ENCODE results near the gene RREB1. TPM values are rescaled to one million over a fixed set of nuclear protein-coding genes. Genes with fewer than 3 reads are reported as not detected.

Gene RREB1
- total RNA-seq, 1 experiment from 2014 or later: 35.8 TPM

DNA sequence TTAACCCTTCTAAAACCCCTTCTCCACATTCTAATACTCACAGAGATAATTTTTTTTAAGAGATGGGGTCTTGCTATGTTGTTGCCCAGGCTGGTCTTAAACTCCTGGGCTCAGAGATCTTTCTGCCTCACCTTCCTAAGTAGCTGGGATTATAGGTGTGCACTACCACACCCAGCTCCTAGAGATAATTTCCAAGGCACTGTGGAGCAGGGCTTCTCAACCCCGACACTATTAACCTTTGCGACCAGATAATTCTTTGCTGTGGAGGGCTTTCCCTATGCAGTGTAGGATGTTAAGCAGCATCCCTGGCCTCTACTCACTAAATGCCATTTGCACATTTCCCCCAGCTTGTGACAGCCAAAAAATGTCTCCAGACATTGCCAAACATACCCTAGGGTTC is 8.8 kb upstream of the RREB1 start:
- no peaks in the 10 kb centered on the region for H3K9me3 Mint-ChIP-seq
- no peaks in the 10 kb centered on the region for H3K36me3 Mint-ChIP-seq (ENCODE audit: insufficient read depth in 1 of 3, low read depth in 3 of 3)
- no peaks in the 10 kb centered on the region for H3K79me1 ChIP-seq (ENCODE audit: insufficient read depth, low read depth, low read length, poor library complexity, severe bottlenecking)
- H3K9ac ChIP-seq (ENCODE audit: extremely low read depth, insufficient read length, low read length): no peak overlapping the region
- H3K27ac Mint-ChIP-seq: peak overlapping the region in 1 of 3 experiments; percentile 28; a peak in 1 of 7 replicates
- H2BK120ac ChIP-seq (ENCODE audit: low read depth, low read length, poor library complexity, severe bottlenecking): no peak overlapping the region
- no peak overlapping the region for H3K56ac ChIP-seq (ENCODE audit: insufficient read length, low read depth, low read length)
- H3K27me3 ChIP-seq (ENCODE audit: insufficient read depth, low read length): no peaks in the 10 kb centered on the region
- H3K4me2 ChIP-seq (ENCODE audit: insufficient read depth, insufficient read length, low read length): no peak overlapping the region
- H3K23ac ChIP-seq (ENCODE audit: insufficient read length, low read depth, low read length): no peak overlapping the region
- no peak overlapping the region for H2BK15ac ChIP-seq (ENCODE audit: low read depth, low read length)
- no peak overlapping the region for H2BK12ac ChIP-seq (ENCODE audit: insufficient read length, low read depth, low read length)
- H3K18ac ChIP-seq (ENCODE audit: insufficient read length, low read depth, low read length): no peak overlapping the region
- H2BK5ac ChIP-seq (ENCODE audit: insufficient read length, low read length): no peak overlapping the region
- H2BK20ac ChIP-seq (ENCODE audit: low read depth, low read length, poor library complexity, severe bottlenecking): no peak overlapping the region
- H3T11ph ChIP-seq (ENCODE audit: low read length): no peak overlapping the region
- no peak overlapping the region for H2AFZ ChIP-seq (ENCODE audit: low read length)
- H3K23me2 ChIP-seq (ENCODE audit: insufficient read length, low read depth, low read length, poor library complexity, severe bottlenecking): no peaks in the 10 kb centered on the region
- peaks cover 14 to 17% of the 10 kb centered on the region in 2 experiments for H3K4me1 Mint-ChIP-seq
- no peaks in the 10 kb centered on the region for H4K20me1 ChIP-seq (ENCODE audit: control insufficient read depth, insufficient read depth, insufficient read length)
- no peak overlapping the region for H3K4ac ChIP-seq (ENCODE audit: low read depth, low read length)
- TF ChIP-seq, protein P1, sequence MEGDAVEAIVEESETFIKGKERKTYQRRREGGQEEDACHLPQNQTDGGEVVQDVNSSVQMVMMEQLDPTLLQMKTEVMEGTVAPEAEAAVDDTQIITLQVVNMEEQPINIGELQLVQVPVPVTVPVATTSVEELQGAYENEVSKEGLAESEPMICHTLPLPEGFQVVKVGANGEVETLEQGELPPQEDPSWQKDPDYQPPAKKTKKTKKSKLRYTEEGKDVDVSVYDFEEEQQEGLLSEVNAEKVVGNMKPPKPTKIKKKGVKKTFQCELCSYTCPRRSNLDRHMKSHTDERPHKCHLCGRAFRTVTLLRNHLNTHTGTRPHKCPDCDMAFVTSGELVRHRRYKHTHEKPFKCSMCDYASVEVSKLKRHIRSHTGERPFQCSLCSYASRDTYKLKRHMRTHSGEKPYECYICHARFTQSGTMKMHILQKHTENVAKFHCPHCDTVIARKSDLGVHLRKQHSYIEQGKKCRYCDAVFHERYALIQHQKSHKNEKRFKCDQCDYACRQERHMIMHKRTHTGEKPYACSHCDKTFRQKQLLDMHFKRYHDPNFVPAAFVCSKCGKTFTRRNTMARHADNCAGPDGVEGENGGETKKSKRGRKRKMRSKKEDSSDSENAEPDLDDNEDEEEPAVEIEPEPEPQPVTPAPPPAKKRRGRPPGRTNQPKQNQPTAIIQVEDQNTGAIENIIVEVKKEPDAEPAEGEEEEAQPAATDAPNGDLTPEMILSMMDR (conservative IDR thresholded peaks at IDR 0.05): no peak
- no peak overlapping the region for H2AK5ac ChIP-seq (ENCODE audit: insufficient read length, low read length)
- no peaks in the 10 kb centered on the region for H3K4me1 ChIP-seq (ENCODE audit: insufficient read depth, low read length)
- H3K27me3 Mint-ChIP-seq (ENCODE audit: low read depth): peaks cover 7% of the 10 kb centered on the region
- H4K91ac ChIP-seq (ENCODE audit: insufficient read length, low read depth, low read length): no peak overlapping the region
- no CpG with 5 or more reads among the region's 2 CpGs for WGBS (ENCODE audit: extremely low coverage, insufficient read length, low lambda C conversion rate)
- no peak for DNase-seq
- H3K14ac ChIP-seq (ENCODE audit: insufficient read depth, low read length): no peak overlapping the region
- no peaks in the 10 kb centered on the region for H3K9me3 ChIP-seq (ENCODE audit: control insufficient read depth, low read depth, low read length)
- H4K5ac ChIP-seq (ENCODE audit: insufficient read length, low read depth, low read length): no peak overlapping the region
- H3K27ac ChIP-seq (ENCODE audit: insufficient read length, low read depth, low read length): no peak overlapping the region
- no peak overlapping the region for H3K4me3 Mint-ChIP-seq
- no peak overlapping the region for H4K8ac ChIP-seq (replicated peaks; ENCODE audit: insufficient read length, low read depth, low read length)
- no peaks in the 10 kb centered on the region for H3K79me2 ChIP-seq (ENCODE audit: insufficient read depth, low read length)

Measured in H9 (cell line).